ENCODE measurements around the gene TRMT1. TPM values are rescaled to one million over a fixed set of nuclear protein-coding genes. Genes with fewer than 3 reads are reported as not detected.

The TRMT1 gene
- total RNA-seq, 2 experiments from 2014 or later = 29.4 to 29.7 TPM

DNA sequence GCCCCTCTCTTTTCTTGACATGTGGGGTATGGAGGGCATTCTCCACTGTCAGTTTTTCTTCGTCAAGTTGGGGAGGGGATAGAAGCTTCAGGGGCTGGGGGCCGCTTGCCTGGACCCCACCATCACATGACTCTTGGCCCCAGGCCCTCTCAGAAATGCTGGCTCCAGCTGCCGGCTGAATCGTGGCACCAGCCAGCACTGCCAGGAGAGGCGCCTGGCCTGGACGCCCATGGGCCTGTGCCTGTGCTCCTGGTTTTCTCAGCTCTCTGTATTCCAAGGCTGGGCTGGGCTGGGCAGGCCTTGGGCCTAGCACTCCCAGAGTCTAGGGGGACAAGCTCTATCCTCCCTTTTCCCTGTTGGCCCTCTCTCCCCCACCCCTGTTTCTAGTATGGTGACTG is 52.4 kb downstream of the TRMT1 start:
- DNase-seq = no peak
- Mint-ChIP-seq H3K4me3 (no peak overlapping the region), H3K9me3 (no peaks in the 10 kb centered on the region), H3K27me3 (peaks cover 26% of the 10 kb centered on the region), H3K36me3 (ENCODE audit: low read depth) (no peaks in the 10 kb centered on the region), H3K27ac (no peak overlapping the region), H3K4me1 (peaks cover 7% of the 10 kb centered on the region)
- POLR2A ChIA-PET = no interaction called here
- CTCF ChIA-PET = interaction anchor here (1.1 kb wide), 1 partner anchor 99 kb away, joined by 6 read pairs; no protein-coding TSS in a partner anchor

GRCh38 chr19:13063461-13064091 is 53.0 kb downstream of the TRMT1 start:
- H3K9me3 Mint-ChIP-seq = no peaks in the 10 kb centered on the region
- peaks cover 7% of the 10 kb centered on the region for H3K4me1 Mint-ChIP-seq
- ChIA-PET POLR2A (no interaction called here), CTCF (interaction anchor here (1.1 kb wide), 1 partner anchor 98 kb away, joined by 6 read pairs; no protein-coding TSS in a partner anchor)
- H3K27me3 Mint-ChIP-seq = peaks cover 28% of the 10 kb centered on the region
- no peaks in the 10 kb centered on the region for H3K36me3 Mint-ChIP-seq (ENCODE audit: low read depth)
- H3K27ac Mint-ChIP-seq = no peak overlapping the region
- H3K4me3 Mint-ChIP-seq = no peak overlapping the region
- DNase-seq = no peak

- peaks cover 7% of the 10 kb centered on the region for H3K4me1 Mint-ChIP-seq
- POLR2A ChIA-PET = no interaction called here
- no peaks in the 10 kb centered on the region for H3K9me3 Mint-ChIP-seq
Observed at GRCh38 chr19:13062317-13062716, 54.2 kb downstream of the TRMT1 start.

GRCh38 chr19:13060964-13061927 is 55.3 kb downstream of the TRMT1 start:
- H3K27me3 Mint-ChIP-seq = peaks cover 30% of the 10 kb centered on the region
- H3K9me3 Mint-ChIP-seq = no peaks in the 10 kb centered on the region
- H3K36me3 Mint-ChIP-seq (ENCODE audit: low read depth) = no peaks in the 10 kb centered on the region
- peak overlapping the region; percentile 57 for H3K4me3 Mint-ChIP-seq
- CTCF ChIA-PET = interaction anchor here (0.6 to 5.6 kb wide), 39 partner anchors 9 to 1572 kb away, joined by 3 to 57 read pairs (median 6); partner anchors contain the start of genes DNASE2 and GCDH
- POLR2A ChIA-PET = interaction anchor here (0.8 to 1.5 kb wide), 5 partner anchors 34 to 96 kb away, joined by 3 to 8 read pairs (median 4); no protein-coding TSS in a partner anchor
- DNase-seq = peak; percentile 77
- peaks cover 7% of the 10 kb centered on the region for H3K4me1 Mint-ChIP-seq
- H3K27ac Mint-ChIP-seq = no peak overlapping the region

More at GRCh38 chr19:13062317-13062716, 54.2 kb downstream of the TRMT1 start:
- Mint-ChIP-seq H3K4me3 (no peak overlapping the region), H3K27me3 (peaks cover 28% of the 10 kb centered on the region), H3K36me3 (ENCODE audit: low read depth) (no peaks in the 10 kb centered on the region), H3K27ac (no peak overlapping the region)
- no peak for DNase-seq
- CTCF ChIA-PET = interaction anchor here (0.9 to 5.6 kb wide), 12 partner anchors 10 to 172 kb away, joined by 3 to 57 read pairs (median 14); partner anchors contain the start of gene GCDH

DNA sequence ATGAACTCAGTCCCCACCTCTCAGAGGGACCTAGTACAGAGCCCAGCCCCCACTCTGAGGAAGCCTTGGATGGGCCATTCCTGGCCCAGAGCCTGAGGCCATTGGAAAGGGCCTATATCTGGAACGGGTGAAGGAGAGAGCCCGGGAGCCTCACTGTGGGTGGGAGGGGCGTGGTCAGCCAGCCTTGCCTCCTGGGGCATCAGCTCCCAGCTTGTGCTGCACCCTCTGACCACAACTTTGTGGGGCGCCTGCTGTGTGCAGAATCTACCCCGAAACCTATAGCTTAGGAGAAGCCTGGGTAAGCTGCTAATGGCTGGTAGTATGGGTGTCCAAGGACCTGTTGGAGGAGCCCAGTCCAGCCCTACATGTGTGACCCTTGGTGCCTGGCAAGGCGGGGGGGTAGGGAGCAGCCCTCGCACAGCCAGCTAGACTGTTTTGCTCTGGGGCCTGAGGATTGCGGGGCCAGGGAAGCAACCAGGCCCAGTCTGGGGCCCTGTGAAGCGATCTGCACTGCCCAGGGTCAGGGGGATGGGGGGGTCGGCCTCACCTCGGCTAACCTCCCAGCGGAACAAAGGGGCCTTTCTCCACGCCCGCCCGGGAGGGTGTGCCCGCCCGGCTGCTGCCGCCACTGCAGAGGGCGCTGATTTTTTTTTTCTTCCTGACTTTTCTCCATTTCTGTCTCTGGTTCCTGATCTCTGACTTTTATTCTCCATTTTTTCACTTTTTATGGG is 56.1 kb downstream of the TRMT1 start:
- CTCF ChIA-PET = interaction anchor here (0.6 to 5.6 kb wide), 28 partner anchors 8 to 235 kb away, joined by 3 to 57 read pairs (median 7); partner anchors contain the start of genes DNASE2 and GCDH
- POLR2A ChIA-PET = interaction anchor here (1.2 to 1.5 kb wide), 3 partner anchors 35 to 95 kb away, joined by 3 to 8 read pairs (median 4); no protein-coding TSS in a partner anchor
- H3K27ac Mint-ChIP-seq = no peak overlapping the region
- peaks cover 30% of the 10 kb centered on the region for H3K27me3 Mint-ChIP-seq
- no peaks in the 10 kb centered on the region for H3K9me3 Mint-ChIP-seq
- DNase-seq = no peak
- peaks cover 7% of the 10 kb centered on the region for H3K4me1 Mint-ChIP-seq
- H3K4me3 Mint-ChIP-seq = no peak overlapping the region
- no peaks in the 10 kb centered on the region for H3K36me3 Mint-ChIP-seq (ENCODE audit: low read depth)

GRCh38 chr19:13058951-13059660 is 57.4 kb downstream of the TRMT1 start:
- DNase-seq = no peak
- H3K27me3 Mint-ChIP-seq = peaks cover 30% of the 10 kb centered on the region
- no peaks in the 10 kb centered on the region for H3K36me3 Mint-ChIP-seq (ENCODE audit: low read depth)
- H3K4me3 Mint-ChIP-seq = no peak overlapping the region
- H3K4me1 Mint-ChIP-seq = peaks cover 7% of the 10 kb centered on the region
- CTCF ChIA-PET = interaction anchor here (1.1 to 5.6 kb wide), 8 partner anchors 14 to 174 kb away, joined by 3 to 57 read pairs (median 7); no protein-coding TSS in a partner anchor
- POLR2A ChIA-PET = interaction anchor here (1.5 kb wide), 1 partner anchor 11 kb away, joined by 3 read pairs; no protein-coding TSS in a partner anchor
- H3K9me3 Mint-ChIP-seq = no peaks in the 10 kb centered on the region
- no peak overlapping the region for H3K27ac Mint-ChIP-seq

DNA sequence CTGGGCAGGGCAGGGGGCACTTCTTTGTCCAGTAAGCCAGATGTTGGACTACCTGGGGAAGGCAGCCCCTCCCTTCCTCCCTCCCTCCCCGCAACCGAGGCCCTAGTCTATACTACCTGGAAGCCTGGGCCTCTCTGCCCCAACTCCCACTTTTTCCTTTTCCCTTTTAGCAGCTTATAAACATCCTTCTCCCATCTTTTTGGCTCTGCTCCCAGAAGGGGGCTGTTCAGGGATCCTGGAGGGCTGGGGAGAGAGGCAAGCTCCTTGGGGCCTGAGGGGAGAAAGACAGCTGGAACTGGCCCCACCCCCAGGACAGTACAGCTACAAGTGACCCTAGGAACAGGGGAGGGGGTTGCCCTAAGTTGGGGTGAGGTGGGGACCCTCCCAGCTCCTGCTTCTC is 58.8 kb downstream of the TRMT1 start:
- peaks cover 23% of the 10 kb centered on the region for H3K27me3 Mint-ChIP-seq
- CTCF ChIA-PET = interaction anchor here (1.3 to 5.6 kb wide), 5 partner anchors 24 to 92 kb away, joined by 4 to 57 read pairs (median 7); no protein-coding TSS in a partner anchor
- H3K4me3 Mint-ChIP-seq = no peak overlapping the region
- H3K9me3 Mint-ChIP-seq = no peaks in the 10 kb centered on the region
- DNase-seq = no peak
- H3K4me1 Mint-ChIP-seq = peaks cover 7% of the 10 kb centered on the region
- POLR2A ChIA-PET = no interaction called here
- H3K36me3 Mint-ChIP-seq (ENCODE audit: low read depth) = no peaks in the 10 kb centered on the region
- no peak overlapping the region for H3K27ac Mint-ChIP-seq

DNA sequence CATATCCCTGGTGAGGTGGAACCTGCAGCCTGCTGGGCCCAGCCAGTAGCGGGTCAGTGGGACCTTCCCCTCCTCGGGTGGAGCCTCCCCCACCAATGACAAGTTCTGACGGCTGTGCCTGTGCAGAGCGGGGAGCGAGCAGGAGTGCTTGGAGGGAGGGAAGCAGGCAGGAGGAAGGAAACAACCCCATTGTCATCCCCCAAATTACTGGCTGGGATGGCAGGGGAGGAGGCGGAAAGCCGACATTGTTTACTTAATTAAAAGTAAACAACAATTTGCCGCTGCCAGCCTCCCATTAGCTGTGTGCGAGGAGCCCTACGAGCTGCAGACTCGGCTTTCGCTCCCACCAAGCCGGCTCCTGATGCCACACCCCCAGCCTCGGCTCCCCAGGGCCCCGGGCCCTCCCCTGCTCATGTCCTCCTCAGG is 59.4 kb downstream of the TRMT1 start:
- Mint-ChIP-seq H3K27ac (no peak overlapping the region), H3K9me3 (no peaks in the 10 kb centered on the region), H3K27me3 (peaks cover 21% of the 10 kb centered on the region), H3K4me1 (peaks cover 7% of the 10 kb centered on the region), H3K4me3 (no peak overlapping the region), H3K36me3 (ENCODE audit: low read depth) (no peaks in the 10 kb centered on the region)
- CTCF ChIA-PET = interaction anchor here (2.2 to 5.6 kb wide), 3 partner anchors 37 to 92 kb away, joined by 7 to 57 read pairs (median 7); no protein-coding TSS in a partner anchor
- POLR2A ChIA-PET = no interaction called here
- no peak for DNase-seq

GRCh38 chr19:13056052-13056660 is 60.4 kb downstream of the TRMT1 start:
- POLR2A ChIA-PET = no interaction called here
- peaks cover 6% of the 10 kb centered on the region for H3K4me1 Mint-ChIP-seq
- peaks cover 22% of the 10 kb centered on the region for H3K27me3 Mint-ChIP-seq
- H3K4me3 Mint-ChIP-seq = no peak overlapping the region
- no peaks in the 10 kb centered on the region for H3K36me3 Mint-ChIP-seq (ENCODE audit: low read depth)
- no peaks in the 10 kb centered on the region for H3K9me3 Mint-ChIP-seq
- no peak for DNase-seq
- H3K27ac Mint-ChIP-seq = no peak overlapping the region
- CTCF ChIA-PET = no interaction called here

DNA sequence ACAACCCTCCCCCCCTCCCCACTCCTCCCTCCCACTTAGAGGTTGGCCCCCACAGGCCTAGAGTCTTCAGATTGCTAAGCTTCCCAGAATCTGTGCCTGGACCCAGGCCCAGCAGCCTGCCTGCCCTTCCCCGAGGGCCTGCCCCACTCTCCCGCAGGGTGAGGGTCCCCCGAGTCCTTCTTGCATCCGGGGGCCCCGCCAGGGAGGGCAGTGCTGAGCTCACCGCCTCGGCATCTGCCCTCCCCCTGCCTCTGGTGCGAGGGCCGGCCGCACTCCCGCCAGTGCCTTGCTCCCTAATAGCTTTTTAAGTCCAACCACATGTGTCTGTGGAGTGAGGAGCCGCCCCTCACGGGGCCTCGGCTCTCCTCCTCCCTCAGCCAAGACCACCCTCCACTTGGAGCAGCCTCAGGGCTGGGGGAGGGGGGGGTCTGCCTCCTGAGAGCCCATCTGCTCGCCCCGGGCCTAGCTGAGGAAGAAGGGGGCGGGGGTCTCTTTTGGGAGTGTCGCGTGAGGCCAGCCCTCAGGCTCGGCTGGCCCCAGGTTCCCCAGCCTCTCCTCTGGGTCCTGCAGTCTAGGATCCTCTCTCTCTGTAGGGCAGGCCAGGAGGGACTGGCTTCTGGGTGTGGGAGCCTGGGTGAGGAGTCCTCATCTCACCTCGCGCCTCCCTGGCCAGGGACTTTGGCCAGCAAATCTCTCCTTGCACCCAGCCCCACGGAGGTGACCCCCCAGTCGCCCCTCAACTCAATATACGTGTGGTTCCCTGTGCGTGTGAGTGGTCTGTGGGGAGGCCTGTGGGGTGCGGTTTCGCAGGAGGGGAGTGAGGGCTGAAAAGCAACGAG is 61.1 kb downstream of the TRMT1 start:
- H3K27me3 Mint-ChIP-seq = peaks cover 24% of the 10 kb centered on the region
- POLR2A ChIA-PET = interaction anchor here (1.2 kb wide), 1 partner anchor 39 kb away, joined by 4 read pairs; no protein-coding TSS in a partner anchor
- no peaks in the 10 kb centered on the region for H3K36me3 Mint-ChIP-seq (ENCODE audit: low read depth)
- no peak overlapping the region for H3K27ac Mint-ChIP-seq
- DNase-seq = no peak
- CTCF ChIA-PET = interaction anchor here (1.2 kb wide), 1 partner anchor 90 kb away, joined by 4 read pairs; no protein-coding TSS in a partner anchor
- H3K4me1 Mint-ChIP-seq = peaks cover 2% of the 10 kb centered on the region
- H3K4me3 Mint-ChIP-seq = no peak overlapping the region
- H3K9me3 Mint-ChIP-seq = no peaks in the 10 kb centered on the region
